Ishikawa (cell line): Measurements from ENCODE around the gene RFX5.

ENCODE experiments used
- CEBPB ChIP-seq: IDR thresholded peaks from 2 replicates; pipeline ENCODE4 v1.6.1; 2012
- ZBTB7A ChIP-seq: IDR thresholded peaks from 2 replicates; pipeline ENCODE4 v1.6.1; 2012; ENCODE audit warnings: low read depth

DNA sequence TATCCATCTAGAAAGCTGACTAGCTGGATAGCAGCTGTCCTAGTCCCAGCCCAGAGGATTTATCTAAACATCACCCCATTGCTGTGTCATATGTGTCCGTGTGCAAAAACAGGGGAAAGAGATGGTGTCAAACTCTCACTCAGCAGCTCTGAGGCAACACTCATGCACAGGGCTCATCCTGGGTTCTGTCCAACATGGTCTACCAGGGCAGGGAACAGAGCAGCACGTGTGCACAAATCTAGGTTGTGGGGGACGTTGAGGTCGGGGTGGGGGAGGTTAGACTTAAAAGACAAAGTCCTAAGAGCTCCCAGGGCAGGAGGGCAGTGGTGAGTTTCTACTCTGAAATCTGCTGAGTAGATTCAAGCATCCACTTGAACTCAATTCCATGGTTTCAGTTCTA, 36.0 kb downstream of the RFX5 start:
- TF ChIP-seq CEBPB (no peak), ZBTB7A (no peak)
